HG03196 (cell line): ENCODE data around the gene SRRM3.
"Not testable (repeated sequence)": the region's sequence is repeated elsewhere in the genome, so short reads cannot be mapped to it uniquely, and the experiment has no call there.

Experiments used
- ATAC-seq: cut with Tn5 transposase; IDR thresholded peaks from one replicate; pipeline ENCODE4 v1.9.1; 2021; ENCODE audit not compliant: unreplicated experiment

SRRM3 gene

GRCh38 chr7:76261931-76262330 is 60.2 kb downstream of the SRRM3 start:
- ATAC-seq = no peak

DNA sequence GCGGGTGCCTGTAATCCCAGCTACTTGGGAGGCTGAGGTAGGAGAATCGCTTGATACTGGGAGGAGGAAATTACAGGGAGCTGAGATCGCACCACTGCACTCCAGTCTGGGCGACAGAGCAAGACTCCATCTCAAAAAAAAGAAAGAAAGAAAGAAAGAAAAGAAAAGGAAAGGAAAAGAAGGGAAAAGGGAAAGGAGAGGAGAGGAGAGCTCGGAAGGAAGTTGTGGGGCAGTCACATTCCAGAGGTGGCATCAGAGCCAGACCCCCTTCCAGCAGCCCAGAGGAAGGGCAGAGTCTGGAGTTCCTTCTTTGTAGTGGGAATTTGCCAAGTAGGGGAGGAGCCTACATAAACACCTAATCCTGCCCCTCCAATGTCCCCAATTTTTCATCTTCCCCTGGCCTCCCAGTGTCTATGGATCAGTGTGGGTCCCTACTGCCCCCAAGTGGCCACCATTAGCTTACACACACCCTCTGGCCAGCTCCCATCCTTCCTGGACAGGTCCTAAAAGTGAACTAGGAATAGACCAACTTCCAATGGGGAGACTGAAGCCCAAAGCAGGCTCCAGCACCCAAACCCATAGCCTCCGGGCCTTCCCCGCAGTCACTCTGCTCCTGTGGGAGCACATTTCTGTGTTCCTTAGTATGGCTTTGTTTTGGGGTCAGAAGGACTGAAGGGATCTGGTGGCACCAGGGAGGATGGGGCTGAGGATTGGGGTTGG is 61.1 kb downstream of the SRRM3 start:
- ATAC-seq = no peak

DNA sequence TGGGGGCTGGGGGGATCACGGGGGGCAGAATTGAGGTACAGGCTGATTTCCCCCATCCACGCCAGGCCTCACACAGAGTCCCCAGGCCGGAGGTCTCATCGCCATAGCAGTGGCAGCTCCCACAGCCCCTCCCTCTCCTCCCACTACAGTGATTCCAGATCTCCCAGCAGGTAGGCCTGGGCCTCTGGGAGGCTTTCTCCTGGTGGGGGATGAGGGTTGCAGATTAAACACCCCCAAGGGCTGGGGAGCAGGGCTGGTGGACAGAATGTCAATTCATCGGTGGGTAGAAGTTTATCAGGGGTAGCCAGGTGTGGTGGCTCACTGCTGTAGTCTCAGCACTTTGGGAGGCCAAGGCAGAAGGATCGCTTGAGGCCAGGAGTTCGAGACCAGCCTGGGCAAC is 63.6 kb downstream of the SRRM3 start:
- no peak for ATAC-seq

DNA sequence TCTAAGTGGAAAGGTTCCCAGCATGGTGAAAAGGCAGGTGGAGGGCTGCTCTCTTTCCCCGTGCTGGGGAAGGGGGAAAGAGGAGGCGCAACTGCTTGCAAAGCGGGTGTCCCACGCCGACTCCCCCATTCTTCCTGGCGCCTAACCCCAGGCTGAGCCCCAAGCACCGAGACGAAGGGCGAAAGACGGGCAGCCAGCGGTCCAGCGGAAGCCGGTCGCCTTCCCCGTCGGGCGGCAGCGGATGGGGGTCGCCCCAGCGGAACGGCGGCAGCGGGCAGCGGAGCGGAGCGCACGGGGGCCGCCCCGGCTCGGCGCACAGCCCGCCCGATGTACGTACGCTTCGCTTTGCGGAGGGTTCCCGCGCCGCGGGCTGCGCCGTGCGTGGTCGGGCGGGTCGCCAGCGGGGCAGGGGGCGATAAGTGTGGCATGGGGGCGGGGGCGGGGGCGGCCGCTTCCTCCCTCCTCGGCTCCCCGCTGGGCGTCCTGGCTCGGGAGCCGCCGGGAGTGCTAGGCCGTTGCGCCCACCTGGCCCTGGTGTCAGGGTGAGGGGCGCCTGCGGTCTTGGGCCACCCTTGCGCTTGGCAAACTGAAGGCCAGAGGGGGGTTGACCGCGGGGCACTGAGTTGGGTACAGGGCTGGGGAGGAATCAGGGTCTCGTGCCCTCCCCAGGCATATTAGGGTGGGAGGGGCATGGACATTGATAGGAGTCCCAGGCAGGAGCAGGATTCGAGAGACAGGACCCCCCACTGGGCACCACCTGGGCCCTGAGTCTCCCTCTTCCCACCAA is 65.6 kb downstream of the SRRM3 start:
- no peak for ATAC-seq

DNA sequence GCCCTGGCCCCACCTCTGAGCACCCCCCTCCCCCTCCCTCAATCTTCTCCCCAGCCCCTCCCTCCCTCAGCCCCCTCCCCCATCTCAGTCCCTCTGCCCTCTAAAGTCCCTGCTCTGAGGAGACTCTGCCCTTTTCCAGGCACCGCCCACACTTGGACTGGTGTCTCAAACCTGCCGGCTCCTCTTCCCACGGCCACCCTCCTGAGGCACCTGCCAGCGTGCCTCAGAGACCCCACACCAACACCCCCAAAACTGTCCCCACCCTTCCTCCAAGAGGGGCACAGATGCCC is 66.1 kb downstream of the SRRM3 start:
- no peak for ATAC-seq

DNA sequence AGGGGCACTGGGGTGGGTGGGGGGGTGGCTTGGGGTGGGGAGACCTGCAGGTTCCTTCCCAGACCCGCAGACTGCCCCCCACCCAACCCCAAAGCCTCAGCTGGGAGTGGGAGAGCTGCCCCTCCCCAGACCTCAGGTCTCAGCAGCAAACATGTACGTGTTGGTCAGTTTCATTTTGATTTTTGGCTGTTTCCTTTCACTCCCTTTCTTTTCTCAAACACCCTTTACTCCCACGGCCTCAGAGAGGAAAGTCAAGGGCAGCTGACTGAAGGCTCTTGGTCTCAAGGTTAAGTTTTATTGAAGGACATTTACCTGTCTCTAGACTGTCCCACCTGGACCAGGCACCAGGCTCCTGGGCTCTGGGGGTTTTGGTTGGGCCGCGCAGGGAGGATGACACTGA is 66.7 kb downstream of the SRRM3 start:
- ATAC-seq = no peak

- no peak for ATAC-seq
Measured at GRCh38 chr7:76269895-76270294, 68.2 kb downstream of the SRRM3 start.

DNA sequence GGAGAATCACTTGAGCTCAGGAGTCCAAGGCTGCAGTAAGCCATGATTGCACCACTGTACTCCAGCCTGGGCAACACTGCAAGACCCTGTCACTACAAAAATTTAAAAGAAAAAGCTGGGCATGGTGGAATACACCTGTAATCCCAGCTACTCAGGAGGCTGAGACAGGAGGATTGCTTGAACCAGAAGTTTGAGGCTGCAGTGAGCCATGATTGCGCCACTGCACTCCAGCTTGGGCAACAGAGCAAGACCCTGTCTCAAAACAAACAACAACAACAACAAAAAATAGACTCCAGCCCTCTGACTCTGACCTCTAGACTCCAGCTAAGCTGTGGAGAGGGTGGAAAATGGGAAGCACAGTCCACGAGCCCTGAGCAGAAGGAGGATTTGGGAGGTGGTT is 69.7 kb downstream of the SRRM3 start:
- not testable (repeated sequence) for ATAC-seq

DNA sequence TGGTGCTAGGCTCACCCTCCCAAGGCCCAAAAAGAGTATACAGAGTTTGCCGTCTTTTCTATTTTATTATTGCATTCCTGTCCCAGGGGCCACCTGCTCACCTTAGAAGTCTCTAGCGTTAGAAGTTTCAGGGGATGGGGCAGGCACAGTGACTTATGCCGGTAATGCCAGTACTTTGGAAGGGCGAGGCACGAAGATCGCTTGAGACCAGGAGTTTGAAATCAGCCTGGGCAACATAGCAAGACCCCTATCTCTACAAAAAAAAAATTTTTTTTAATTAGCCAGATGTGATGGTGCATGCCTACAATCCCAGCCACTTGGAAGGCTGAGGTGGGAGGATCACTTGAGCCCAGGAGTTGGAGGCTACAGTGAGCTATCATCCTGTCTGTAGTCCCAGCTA is 70.4 kb downstream of the SRRM3 start:
- no peak for ATAC-seq

DNA sequence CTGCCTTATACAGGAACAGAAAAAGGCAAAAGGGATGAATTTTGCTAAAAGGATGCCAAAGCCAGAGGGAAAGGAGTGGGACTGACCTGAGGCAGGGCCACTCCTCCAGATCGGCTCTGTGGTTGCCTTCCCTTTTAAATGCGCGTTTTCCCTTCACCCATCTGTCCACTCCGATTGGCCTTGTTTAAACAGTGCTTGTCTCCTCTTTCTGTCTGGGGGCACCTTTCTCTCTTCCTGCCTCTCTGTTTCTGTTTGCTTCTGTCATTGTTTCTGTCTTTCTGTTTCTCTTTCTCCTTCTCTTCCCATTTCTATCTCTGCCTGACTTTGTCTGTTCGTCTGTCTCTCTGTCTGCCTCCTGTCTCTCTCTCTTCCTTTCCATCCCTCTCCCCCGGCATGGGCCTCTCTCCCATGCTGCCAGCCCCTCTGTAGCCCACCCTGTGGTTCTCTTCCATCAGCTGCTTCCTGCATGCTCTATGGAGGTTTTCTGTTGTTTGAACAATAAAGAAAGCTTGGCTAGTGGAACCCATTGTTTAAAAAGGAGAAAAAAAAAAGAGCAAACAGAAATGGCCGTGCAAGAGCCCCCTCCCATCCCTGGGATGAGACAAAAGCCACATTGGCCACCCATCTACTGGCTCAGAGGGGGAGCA is 71.3 kb downstream of the SRRM3 start:
- ATAC-seq = peak; percentile 52

- no peak for ATAC-seq
Measured at GRCh38 chr7:76273503-76273902, 71.8 kb downstream of the SRRM3 start.

- ATAC-seq = no peak
Measured at GRCh38 chr7:76278540-76278939, 76.8 kb downstream of the SRRM3 start.

GRCh38 chr7:76280408-76280807 is 78.7 kb downstream of the SRRM3 start:
- ATAC-seq = no peak

DNA sequence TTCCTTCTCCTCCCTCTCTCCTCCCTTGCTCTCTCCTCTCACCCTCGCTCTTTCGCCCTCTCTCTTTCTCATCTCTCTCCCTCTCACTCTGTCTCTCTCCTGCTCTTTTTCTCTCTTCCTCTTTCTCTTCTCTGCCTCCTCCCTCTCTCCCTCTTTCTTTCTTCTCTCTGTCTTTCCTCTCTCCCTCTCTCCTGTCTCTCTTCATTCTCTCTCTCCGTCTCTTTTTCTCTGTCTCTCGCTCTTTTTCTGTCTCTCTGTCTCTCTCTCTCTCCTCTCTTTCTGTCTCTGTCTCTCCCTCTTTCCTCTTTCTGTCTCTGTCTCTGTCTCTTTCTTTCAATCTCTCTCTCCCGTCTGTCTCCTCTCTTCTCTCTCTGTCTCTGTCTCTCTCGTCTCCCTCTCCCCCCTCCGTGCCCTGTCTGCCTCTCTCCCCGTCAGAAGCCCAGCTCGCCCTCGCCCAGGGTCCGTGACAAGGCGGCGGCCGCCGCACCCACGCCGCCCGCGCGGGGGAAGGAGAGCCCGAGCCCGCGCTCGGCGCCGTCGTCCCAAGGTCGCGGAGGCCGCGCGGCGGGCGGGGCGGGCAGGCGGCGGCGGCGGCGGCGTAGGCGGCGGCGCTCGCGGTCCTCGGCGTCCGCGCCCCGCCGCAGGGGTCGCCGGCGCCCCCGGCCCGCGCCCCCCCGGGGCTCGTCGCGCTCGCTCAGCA is 79.5 kb downstream of the SRRM3 start:
- ATAC-seq = no peak

- ATAC-seq = no peak
Measured at GRCh38 chr7:76281706-76282343, 80.1 kb downstream of the SRRM3 start.

GRCh38 chr7:76282344-76283253 is 80.9 kb downstream of the SRRM3 start:
- no peak for ATAC-seq

- no peak for ATAC-seq
Measured at GRCh38 chr7:76283254-76284159, 81.8 kb downstream of the SRRM3 start.

DNA sequence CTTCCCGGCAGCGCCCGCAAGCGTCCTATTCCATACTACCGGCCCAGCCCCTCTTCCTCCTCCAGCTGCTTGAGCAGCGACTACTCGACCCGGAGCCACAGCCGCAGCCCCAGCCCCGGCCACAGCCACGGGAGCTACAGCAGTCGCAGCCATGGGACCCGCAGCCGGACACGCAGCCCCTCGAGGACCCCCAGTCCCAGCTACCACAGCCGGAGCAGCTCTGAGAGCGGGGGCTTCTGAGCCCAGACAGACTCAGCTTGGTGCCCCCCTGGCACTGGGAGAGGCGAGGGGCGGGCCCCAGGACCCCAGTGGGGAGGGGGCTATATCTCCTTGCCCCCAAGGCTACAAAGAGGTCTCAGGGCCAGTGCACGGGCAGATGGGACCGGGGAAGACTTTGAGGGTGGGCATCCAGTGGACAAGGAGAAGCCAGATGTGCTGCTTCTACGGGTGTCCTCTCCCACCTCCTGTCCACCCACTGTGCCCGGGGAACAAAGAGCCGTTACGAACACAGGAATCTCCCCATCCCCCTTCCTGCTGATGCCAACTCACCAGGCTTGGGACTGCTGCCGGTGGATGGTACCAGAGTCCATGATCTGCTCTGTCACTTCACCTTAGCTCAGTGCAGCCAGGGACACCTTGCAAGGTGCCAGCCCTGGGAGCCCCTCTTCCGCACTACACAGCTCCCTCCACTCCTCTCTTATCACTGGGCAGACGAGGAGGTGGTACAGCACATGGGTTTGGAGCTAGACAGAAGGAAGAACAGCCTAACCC is 84.1 kb downstream of the SRRM3 start:
- no peak for ATAC-seq
